ENCODE measurements around the gene TTC34. TPM values are rescaled to one million over a fixed set of nuclear protein-coding genes. Genes with fewer than 3 reads are reported as not detected.
"Not testable (repeated sequence)": the region's sequence is repeated elsewhere in the genome, so short reads cannot be mapped to it uniquely, and the experiment has no call there.

Gene TTC34
- total RNA-seq, 1 donor from 2014 or later = 0.94 TPM

DNA sequence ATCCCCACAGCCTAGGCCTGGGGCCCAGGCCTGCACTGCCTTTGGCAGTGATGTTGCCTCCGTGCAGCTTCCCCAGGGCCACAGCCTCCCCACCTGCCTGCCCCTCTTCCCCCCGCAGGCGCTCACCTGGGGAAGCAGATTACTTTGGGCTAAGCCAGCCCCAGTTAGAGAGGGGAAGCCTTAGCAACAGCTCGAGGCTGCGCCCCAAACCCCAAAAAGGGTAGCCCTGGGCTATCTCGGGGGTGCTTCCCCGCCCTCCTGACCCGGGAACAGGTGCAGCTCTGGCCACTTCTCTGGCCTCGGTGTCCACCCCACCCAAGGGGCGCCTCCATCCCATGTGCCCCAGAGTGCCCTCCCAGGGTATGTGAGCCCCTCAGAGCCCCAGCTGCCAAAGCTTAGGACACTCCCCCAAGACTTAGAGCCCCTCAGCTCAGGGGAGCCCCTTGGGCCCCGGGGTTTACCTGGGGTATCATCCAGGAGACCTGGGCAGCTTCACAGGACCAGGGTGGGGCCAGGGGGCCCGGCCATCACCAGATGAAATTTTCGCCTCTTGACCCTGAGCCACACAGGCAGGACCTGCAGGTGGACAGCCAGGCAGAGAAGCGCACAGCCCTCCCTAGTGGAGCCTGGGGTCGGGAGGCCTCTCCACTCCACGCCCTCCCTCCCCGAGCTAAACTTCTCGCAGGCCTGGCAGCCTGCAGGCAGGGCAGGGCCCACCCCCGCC is 3.3 kb upstream of the TTC34 start:
- Mint-ChIP-seq H3K36me3 (ENCODE audit: low read depth) (no peaks in the 10 kb centered on the region), H3K4me3 (ENCODE audit: low read depth) (no peak overlapping the region), H3K27ac (no peak overlapping the region), H3K9me3 (no peaks in the 10 kb centered on the region), H3K4me1 (ENCODE audit: low read depth) (no peaks in the 10 kb centered on the region), H3K27me3 (ENCODE audit: low read depth) (no peaks in the 10 kb centered on the region)
- intact Hi-C loops (cut with micrococcal nuclease) = no loop called here
- no peak for DNase-seq (ENCODE audit: low spot score)

DNA sequence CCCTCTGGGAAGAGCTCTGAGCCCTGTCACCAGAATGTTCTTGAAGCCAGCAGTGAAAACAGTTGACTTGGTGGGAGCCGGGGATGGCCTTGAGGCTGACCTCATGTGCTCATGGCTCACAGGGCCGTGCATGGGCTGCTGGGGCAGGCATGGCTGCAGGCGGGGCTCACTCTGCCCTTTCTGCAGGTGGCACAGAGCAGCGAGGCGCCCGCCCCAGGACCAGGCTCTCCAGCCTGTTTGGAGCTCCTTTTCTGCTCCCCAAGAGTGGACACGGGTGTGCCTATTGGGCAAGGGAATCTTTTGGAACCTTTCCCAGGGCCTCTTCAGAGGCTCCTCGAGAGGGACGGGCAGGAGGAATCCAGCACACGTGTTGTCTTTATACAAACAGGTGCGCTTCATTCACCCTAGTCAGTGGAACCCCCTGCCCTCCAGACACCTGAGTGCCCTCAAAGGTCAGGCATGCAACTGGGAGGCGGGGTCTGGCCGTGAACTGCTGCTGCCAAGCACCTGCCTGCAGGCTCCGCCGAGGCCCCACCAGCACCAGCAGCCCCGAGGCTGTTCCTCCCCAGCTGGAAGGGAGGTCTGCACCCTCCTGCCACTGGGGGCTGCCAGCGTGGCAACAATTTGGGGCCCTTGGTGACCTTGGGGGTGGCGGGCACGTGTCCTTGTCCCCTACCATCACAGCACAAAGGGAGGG is 2.6 kb upstream of the TTC34 start:
- H3K27ac Mint-ChIP-seq = no peak overlapping the region
- intact Hi-C loops (cut with micrococcal nuclease) = no loop called here
- no peaks in the 10 kb centered on the region for H3K27me3 Mint-ChIP-seq (ENCODE audit: low read depth)
- no peaks in the 10 kb centered on the region for H3K9me3 Mint-ChIP-seq
- H3K4me3 Mint-ChIP-seq (ENCODE audit: low read depth) = no peak overlapping the region
- H3K4me1 Mint-ChIP-seq (ENCODE audit: low read depth) = no peaks in the 10 kb centered on the region
- H3K36me3 Mint-ChIP-seq (ENCODE audit: low read depth) = no peaks in the 10 kb centered on the region
- no peak for DNase-seq (ENCODE audit: low spot score)

GRCh38 chr1:2803086-2803930 is 1.8 kb upstream of the TTC34 start:
- intact Hi-C loops (cut with micrococcal nuclease) = no loop called here
- no peak for DNase-seq (ENCODE audit: low spot score)
- no peaks in the 10 kb centered on the region for H3K27me3 Mint-ChIP-seq (ENCODE audit: low read depth)
- no peak overlapping the region for H3K4me3 Mint-ChIP-seq (ENCODE audit: low read depth)
- no peaks in the 10 kb centered on the region for H3K4me1 Mint-ChIP-seq (ENCODE audit: low read depth)
- H3K36me3 Mint-ChIP-seq (ENCODE audit: low read depth) = no peaks in the 10 kb centered on the region
- H3K27ac Mint-ChIP-seq = no peak overlapping the region
- H3K9me3 Mint-ChIP-seq = no peaks in the 10 kb centered on the region

- no peak for DNase-seq (ENCODE audit: low spot score)
- H3K4me3 Mint-ChIP-seq (ENCODE audit: low read depth) = no peak overlapping the region
- H3K36me3 Mint-ChIP-seq (ENCODE audit: low read depth) = no peaks in the 10 kb centered on the region
- H3K27ac Mint-ChIP-seq = no peak overlapping the region
- intact Hi-C loops (cut with micrococcal nuclease) = no loop called here
- H3K4me1 Mint-ChIP-seq (ENCODE audit: low read depth) = no peaks in the 10 kb centered on the region
- no peaks in the 10 kb centered on the region for H3K27me3 Mint-ChIP-seq (ENCODE audit: low read depth)
- H3K9me3 Mint-ChIP-seq = no peaks in the 10 kb centered on the region
Measured at GRCh38 chr1:2802421-2802961, 998 bp upstream of the TTC34 start.

DNA sequence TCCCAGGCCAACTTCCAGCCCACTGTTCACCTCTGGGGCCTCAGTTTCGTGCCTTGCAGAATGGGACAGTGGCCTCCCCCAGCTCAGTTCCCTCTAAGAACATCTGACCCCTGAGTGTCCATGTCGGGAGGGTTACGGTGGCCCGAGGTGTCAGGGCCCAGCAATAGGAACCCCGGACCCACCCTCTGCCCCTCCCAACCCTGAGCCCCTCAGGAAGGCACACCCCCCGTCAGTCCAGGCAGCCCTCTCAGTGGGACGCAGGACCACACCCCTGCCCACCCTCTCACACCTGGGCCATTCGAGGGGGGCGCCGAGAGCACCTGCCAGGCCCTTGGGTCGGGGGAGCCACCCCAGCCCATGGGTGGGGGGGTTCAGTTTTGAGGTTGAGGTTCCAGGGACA is 447 bp downstream of the TTC34 start:
- no peak for DNase-seq (ENCODE audit: low spot score)
- no peak overlapping the region for H3K4me3 Mint-ChIP-seq (ENCODE audit: low read depth)
- intact Hi-C loops (cut with micrococcal nuclease) = no loop called here
- no peaks in the 10 kb centered on the region for H3K4me1 Mint-ChIP-seq (ENCODE audit: low read depth)
- no peaks in the 10 kb centered on the region for H3K27me3 Mint-ChIP-seq (ENCODE audit: low read depth)
- no peaks in the 10 kb centered on the region for H3K36me3 Mint-ChIP-seq (ENCODE audit: low read depth)
- H3K9me3 Mint-ChIP-seq = no peaks in the 10 kb centered on the region
- H3K27ac Mint-ChIP-seq = no peak overlapping the region

DNA sequence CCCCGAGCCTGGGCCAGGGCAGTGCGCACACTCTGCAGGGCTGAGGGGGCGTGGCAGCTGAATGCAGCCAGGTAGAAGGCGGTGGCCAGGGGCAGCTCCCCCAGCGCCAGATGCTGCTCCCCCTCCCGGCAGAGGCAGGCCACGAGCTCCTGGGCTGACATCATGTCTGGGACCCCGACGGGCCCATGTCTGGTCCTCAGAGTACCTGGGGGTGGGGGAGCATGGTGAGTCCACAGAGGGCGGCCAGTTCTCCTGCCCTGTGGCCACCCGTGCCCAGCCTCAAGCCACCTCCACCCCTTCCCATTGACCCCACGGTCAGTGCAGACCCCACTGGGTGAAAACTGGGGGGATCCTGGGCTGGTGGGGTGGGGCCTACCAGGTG is 838 bp downstream of the TTC34 start:
- H3K27me3 Mint-ChIP-seq (ENCODE audit: low read depth) = no peaks in the 10 kb centered on the region
- H3K9me3 Mint-ChIP-seq = no peaks in the 10 kb centered on the region
- intact Hi-C loops (cut with micrococcal nuclease) = no loop called here
- no peaks in the 10 kb centered on the region for H3K4me1 Mint-ChIP-seq (ENCODE audit: low read depth)
- no peak overlapping the region for H3K4me3 Mint-ChIP-seq (ENCODE audit: low read depth)
- no peak overlapping the region for H3K27ac Mint-ChIP-seq
- DNase-seq (ENCODE audit: low spot score) = no peak
- H3K36me3 Mint-ChIP-seq (ENCODE audit: low read depth) = no peaks in the 10 kb centered on the region

GRCh38 chr1:2799811-2800663 is 1.5 kb downstream of the TTC34 start:
- Mint-ChIP-seq H3K4me1 (ENCODE audit: low read depth) (no peaks in the 10 kb centered on the region), H3K27ac (no peak overlapping the region), H3K4me3 (ENCODE audit: low read depth) (no peak overlapping the region), H3K36me3 (ENCODE audit: low read depth) (no peaks in the 10 kb centered on the region), H3K9me3 (no peaks in the 10 kb centered on the region), H3K27me3 (ENCODE audit: low read depth) (no peaks in the 10 kb centered on the region)
- intact Hi-C loops (cut with micrococcal nuclease) = no loop called here
- no peak for DNase-seq (ENCODE audit: low spot score)

- H3K4me3 Mint-ChIP-seq (ENCODE audit: low read depth); H3K36me3 Mint-ChIP-seq (ENCODE audit: low read depth); DNase-seq (ENCODE audit: low spot score); H3K9me3 Mint-ChIP-seq; intact Hi-C loops (cut with micrococcal nuclease); H3K27ac Mint-ChIP-seq; H3K4me1 Mint-ChIP-seq (ENCODE audit: low read depth); H3K27me3 Mint-ChIP-seq (ENCODE audit: low read depth): not testable (repeated sequence)
Measured at GRCh38 chr1:2798958-2799357, 2.5 kb downstream of the TTC34 start.

GRCh38 chr1:2797741-2798016 is 3.8 kb downstream of the TTC34 start:
- H3K27ac Mint-ChIP-seq = no peak overlapping the region
- peaks cover 17% of the 10 kb centered on the region for H3K9me3 Mint-ChIP-seq
- no peak for DNase-seq (ENCODE audit: low spot score)
- intact Hi-C loops (cut with micrococcal nuclease) = no loop called here
- H3K4me3 Mint-ChIP-seq (ENCODE audit: low read depth) = no peak overlapping the region
- no peaks in the 10 kb centered on the region for H3K4me1 Mint-ChIP-seq (ENCODE audit: low read depth)
- no peaks in the 10 kb centered on the region for H3K36me3 Mint-ChIP-seq (ENCODE audit: low read depth)
- H3K27me3 Mint-ChIP-seq (ENCODE audit: low read depth) = peaks cover 2% of the 10 kb centered on the region

- intact Hi-C loops (cut with micrococcal nuclease) = no loop called here
- Mint-ChIP-seq H3K27me3 (ENCODE audit: low read depth) (peaks cover 4% of the 10 kb centered on the region), H3K4me1 (ENCODE audit: low read depth) (no peaks in the 10 kb centered on the region), H3K9me3 (peaks cover 22% of the 10 kb centered on the region), H3K27ac (no peak overlapping the region), H3K36me3 (ENCODE audit: low read depth) (no peaks in the 10 kb centered on the region), H3K4me3 (ENCODE audit: low read depth) (no peak overlapping the region)
- no peak for DNase-seq (ENCODE audit: low spot score)
Measured at GRCh38 chr1:2796890-2797740, 4.4 kb downstream of the TTC34 start.

GRCh38 chr1:2795926-2796325 is 5.6 kb downstream of the TTC34 start:
- H3K9me3 Mint-ChIP-seq = peaks cover 23% of the 10 kb centered on the region

More at GRCh38 chr1:2795926-2796325, 5.6 kb downstream of the TTC34 start:
- no peak overlapping the region for H3K4me3 Mint-ChIP-seq (ENCODE audit: low read depth)
- H3K36me3 Mint-ChIP-seq (ENCODE audit: low read depth) = no peaks in the 10 kb centered on the region
- no peaks in the 10 kb centered on the region for H3K4me1 Mint-ChIP-seq (ENCODE audit: low read depth)
- intact Hi-C loops (cut with micrococcal nuclease) = no loop called here
- no peak for DNase-seq (ENCODE audit: low spot score)
- H3K27ac Mint-ChIP-seq = no peak overlapping the region
- peaks cover 4% of the 10 kb centered on the region for H3K27me3 Mint-ChIP-seq (ENCODE audit: low read depth)
